SK-N-SH (cell line): ENCODE data around the gene TAPBP. TPM values are rescaled to one million over a fixed set of nuclear protein-coding genes. Genes with fewer than 3 reads are reported as not detected.

ENCODE experiments used
- CTCF ChIA-PET: fragments of 300-600, 350-600 bp; formaldehyde crosslinking; extraction: SDS; loops from one replicate; lab custom pipeline; 2021; lab: Yijun Ruan, JAX
- POLR2A ChIA-PET: fragments of 350-600 bp; sonication (Branson Sonifier 250); formaldehyde crosslinking; extraction: SDS; loops from one replicate; lab custom pipeline; 2020; ENCODE audit warnings: antibody characterized with exemption, inconsistent platforms; lab: Yijun Ruan, JAX
- DNase-seq: peaks from one replicate; pipeline ENCODE4 v3.0.0; 2012
- H2AFZ ChIP-seq: fragments of 200-600 bp; sonication (generic); 2 replicates; pipeline ENCODE4 v1.8.1; 2016; ENCODE audit warnings: antibody characterized with exemption, mild to moderate bottlenecking, low read depth
- H3F3A ChIP-seq: fragments of 200-600 bp; sonication (generic); replicated peaks from 2 replicates; pipeline ENCODE3; 2016; ENCODE audit warnings: antibody characterized with exemption, mild to moderate bottlenecking; ENCODE audit not compliant: insufficient read depth
- H3K27ac ChIP-seq, 2 experiments: fragments of 200-500 bp in 1 of 2; fragments of 200-600 bp in 1 of 2; sonication (Bioruptor generic) in 1 of 2; sonication (generic), shearing (Covaris generic) in 1 of 2; 2 replicates each; pipeline versions ENCODE4 v1.5.1 to v1.6.1; 2014 to 2016; ENCODE audit warnings: low read depth in 2 of 2, inconsistent platforms in 1 of 2, low read length in 1 of 2, mild to moderate bottlenecking in 1 of 2, mixed read lengths in 1 of 2
- H3K27me3 ChIP-seq: fragments of 200-600 bp; sonication (generic), shearing (Covaris generic); 2 replicates; pipeline ENCODE4 v1.6.1; 2016; ENCODE audit warnings: mixed run types; ENCODE audit not compliant: insufficient read depth
- H3K36me3 ChIP-seq, 2 experiments: fragments of 200-500 bp in 1 of 2; fragments of 200-600 bp in 1 of 2; sonication (Bioruptor generic) in 1 of 2; sonication (generic) in 1 of 2; replicated peaks in 1 of 2; 2 replicates each; pipeline versions ENCODE3 to v1.5.1; 2014 to 2016; ENCODE audit warnings: low read length in 1 of 2, mild to moderate bottlenecking in 1 of 2; ENCODE audit not compliant: insufficient read depth in 2 of 2, control insufficient read depth in 1 of 2
- H3K4me1 ChIP-seq, 2 experiments: fragments of 200-500 bp in 1 of 2; fragments of 200-600 bp in 1 of 2; sonication (Bioruptor generic) in 1 of 2; sonication (generic), shearing (Covaris generic) in 1 of 2; 2 replicates each; pipeline versions ENCODE4 v1.5.1 to v1.6.1; 2014 to 2016; ENCODE audit warnings: low read depth in 1 of 2, low read length in 1 of 2, mixed run types in 1 of 2; ENCODE audit not compliant: insufficient read depth in 2 of 2, control insufficient read depth in 1 of 2
- H3K4me2 ChIP-seq: fragments of 200-600 bp; sonication (generic), shearing (Covaris generic); 2 replicates; pipeline ENCODE4 v1.6.1; 2017; ENCODE audit warnings: mixed run types
- H3K4me3 ChIP-seq, 2 experiments: fragments of 200-500 bp in 1 of 2; fragments of 200-600 bp in 1 of 2; sonication (Bioruptor generic) in 1 of 2; sonication (generic), shearing (Covaris generic) in 1 of 2; 2 replicates each; pipeline versions ENCODE4 v1.5.1 to v1.8.1; 2014 to 2016; ENCODE audit warnings: low read depth in 2 of 2, inconsistent platforms in 1 of 2, low read length in 1 of 2, mild to moderate bottlenecking in 1 of 2, mixed read lengths in 1 of 2, moderate library complexity in 1 of 2
- H3K79me2 ChIP-seq: fragments of 200-600 bp; sonication (generic); 2 replicates; pipeline ENCODE4 v1.8.1; 2017; ENCODE audit warnings: mild to moderate bottlenecking; ENCODE audit not compliant: insufficient read depth
- H3K9ac ChIP-seq: fragments of 200-600 bp; sonication (generic); 2 replicates; pipeline ENCODE4 v1.6.1; 2017; ENCODE audit warnings: mixed run types
- H3K9me2 ChIP-seq: fragments of 200-600 bp; sonication (generic); 2 replicates; pipeline ENCODE4 v1.6.1; 2017; ENCODE audit warnings: mixed run types
- H3K9me3 ChIP-seq: fragments of 200-600 bp; sonication (generic); 2 replicates; pipeline ENCODE4 v1.6.1; 2017; ENCODE audit warnings: mixed run types, mild to moderate bottlenecking, moderate library complexity
- H4K20me1 ChIP-seq: fragments of 200-600 bp; sonication (generic); 2 replicates; pipeline ENCODE4 v1.6.1; 2017; ENCODE audit warnings: mild to moderate bottlenecking, mixed run types; ENCODE audit not compliant: insufficient read depth
- CHD2 ChIP-seq: fragments of 150-350 bp; IDR thresholded peaks from 2 replicates; pipeline ENCODE4 v1.6.1; 2018; ENCODE audit warnings: low read length; ENCODE audit not compliant: partially characterized antibody
- EZH2phosphoT487 ChIP-seq: fragments of 200-600 bp; sonication (generic); IDR thresholded peaks from 2 replicates; pipeline ENCODE4 v1.6.1; 2017; ENCODE audit warnings: low read depth, mixed run types, mild to moderate bottlenecking, antibody characterized with exemption, moderate library complexity, borderline replicate concordance
- MXI1 ChIP-seq: IDR thresholded peaks from 2 replicates; pipeline ENCODE4 v1.6.1; 2012; ENCODE audit warnings: mild to moderate bottlenecking, low read depth, low read length, improper control_type of control experiment
- NFIC ChIP-seq: IDR thresholded peaks from 2 replicates; pipeline ENCODE4 v1.4.0; 2012; ENCODE audit warnings: borderline replicate concordance
- POLR2AphosphoS5 ChIP-seq: IDR thresholded peaks from 2 replicates; pipeline ENCODE4 v1.6.1; 2012; ENCODE audit warnings: low read depth, low read length
- RAD21 ChIP-seq: IDR thresholded peaks from 2 replicates; pipeline ENCODE4 v1.6.1; 2012; ENCODE audit warnings: mild to moderate bottlenecking, low read length
- SIN3A ChIP-seq: IDR thresholded peaks from 2 replicates; pipeline ENCODE4 v1.6.1; 2012; ENCODE audit warnings: low read depth, mild to moderate bottlenecking, low read length, moderate library complexity, borderline replicate concordance
- SMC3 ChIP-seq: IDR thresholded peaks from 2 replicates; pipeline ENCODE4 v1.6.1; 2012; ENCODE audit warnings: low read depth, low read length, improper control_type of control experiment
- WGBS: methylation state at CpG from one replicate; pipeline ENCODE4 v1.1.6; 2017; ENCODE audit warnings: low lambda C conversion rate; 5-methylcytosine and 5-hydroxymethylcytosine counted together
- polyA plus RNA-seq, 3 experiments: library from polyadenylated mRNA; depleted of rRNA; stranded (reverse); fragments of >200 nt; gene quantifications; 2 replicates each; pipeline ENCODE4 v1.2.3, GENCODE V29; 2012
- TF ChIP-seq, protein P1 (sequence below): IDR thresholded peaks from 2 replicates; pipeline ENCODE4; 2012
- TF ChIP-seq, protein P2 (sequence below): fragments of 200-600 bp; sonication (generic); IDR thresholded peaks from 2 replicates; pipeline ENCODE4 v1.6.1; 2017; ENCODE audit warnings: antibody characterized with exemption, mild to moderate bottlenecking, moderate library complexity
- TF ChIP-seq, protein P3 (sequence below): IDR thresholded peaks from 2 replicates; pipeline ENCODE4 v1.6.1; 2012; ENCODE audit warnings: mild to moderate bottlenecking, low read depth, low read length, moderate library complexity

Gene TAPBP
- polyA plus RNA-seq, 1 of the 3 experiments (the other 2 are of a cell fraction), result 44.5 TPM

DNA sequence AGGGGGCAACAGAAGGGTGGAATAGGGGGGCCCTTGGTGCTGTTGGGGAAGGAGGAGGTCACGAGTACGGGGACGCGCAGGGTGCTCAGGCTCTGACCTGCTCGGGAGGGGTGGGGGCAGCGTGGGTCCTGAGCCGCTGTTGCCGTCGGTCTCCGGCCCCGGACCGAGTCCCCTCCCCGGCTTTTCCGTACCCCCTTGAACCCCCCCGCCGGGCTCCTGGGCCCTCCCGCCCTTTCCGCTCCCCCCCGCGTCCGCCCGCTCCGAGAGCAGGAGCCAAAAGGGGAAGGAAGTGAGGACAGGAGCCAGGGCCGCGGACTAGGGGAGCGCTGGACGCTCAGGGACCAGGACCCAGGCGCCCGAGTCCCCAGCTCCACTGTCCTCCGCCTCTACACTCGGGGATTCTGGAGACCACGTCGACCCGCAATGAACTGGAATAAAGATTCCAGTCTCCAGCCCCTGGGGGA lies 15.1 kb downstream of the TAPBP start, which contains the start of gene RGL2:
Gene RGL2 (minus strand): TSS at position 170 of the 464 bp plus-strand sequence. CDS start 332 bp downstream, outside the sequence.
- Histone ChIP-seq H4K20me1 (peaks cover 11% of the 10 kb centered on the region; the same call in 1 of the 2 replicates), H3K27me3 (no peaks in the 10 kb centered on the region), H3K4me2 (peak within 1 kb of the TSS; percentile 94), H3K36me3 (peaks cover 17 to 26% of the 10 kb centered on the region in 2 experiments), H3K9me2 (no peaks in the 10 kb centered on the region), H3F3A (peaks cover 22% of the 10 kb centered on the region), H3K27ac (peak within 1 kb of the TSS; percentile 99), H3K9ac (peak within 1 kb of the TSS; percentile 94), H3K4me1 (peaks cover 4 to 13% of the 10 kb centered on the region in 2 experiments; a peak in 1 of 4 replicates), H3K9me3 (no peaks in the 10 kb centered on the region), H2AFZ (peak within 1 kb of the TSS; percentile 40; the same call in 1 of the 2 replicates), H3K79me2 (peaks cover 48% of the 10 kb centered on the region), H3K4me3 (peak within 1 kb of the TSS; percentile 84 to 89)
- CTCF ChIA-PET, result interaction anchor here (0.7 to 2.9 kb wide), 15 partner anchors 8 to 126 kb away, joined by 3 to 30 read pairs (median 5); partner anchors contain the start of genes B3GALT4, PFDN6, RPS18 and TAPBP
- POLR2A ChIA-PET, result interaction anchor here (1.2 to 3.3 kb wide), 9 partner anchors 10 to 327 kb away, joined by 4 to 30 read pairs (median 7); partner anchors contain the start of genes B3GALT4, PFDN6, RING1 and RPS18
- 0% methylated on average over 21 of the region's 34 CpGs for WGBS
- TF ChIP-seq POLR2AphosphoS5 (no peak), NFIC (peak; percentile 25; the same call in 1 of the 2 replicates), CHD2 (no peak), EZH2phosphoT487 (no peak), SMC3 (no peak)
- TF ChIP-seq, protein P1, sequence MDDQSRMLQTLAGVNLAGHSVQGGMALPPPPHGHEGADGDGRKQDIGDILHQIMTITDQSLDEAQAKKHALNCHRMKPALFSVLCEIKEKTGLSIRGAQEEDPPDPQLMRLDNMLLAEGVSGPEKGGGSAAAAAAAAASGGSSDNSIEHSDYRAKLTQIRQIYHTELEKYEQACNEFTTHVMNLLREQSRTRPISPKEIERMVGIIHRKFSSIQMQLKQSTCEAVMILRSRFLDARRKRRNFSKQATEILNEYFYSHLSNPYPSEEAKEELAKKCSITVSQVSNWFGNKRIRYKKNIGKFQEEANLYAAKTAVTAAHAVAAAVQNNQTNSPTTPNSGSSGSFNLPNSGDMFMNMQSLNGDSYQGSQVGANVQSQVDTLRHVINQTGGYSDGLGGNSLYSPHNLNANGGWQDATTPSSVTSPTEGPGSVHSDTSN, result peak; percentile 26; the same call in 1 of the 2 replicates
- DNase-seq, result peak; percentile 78

DNA sequence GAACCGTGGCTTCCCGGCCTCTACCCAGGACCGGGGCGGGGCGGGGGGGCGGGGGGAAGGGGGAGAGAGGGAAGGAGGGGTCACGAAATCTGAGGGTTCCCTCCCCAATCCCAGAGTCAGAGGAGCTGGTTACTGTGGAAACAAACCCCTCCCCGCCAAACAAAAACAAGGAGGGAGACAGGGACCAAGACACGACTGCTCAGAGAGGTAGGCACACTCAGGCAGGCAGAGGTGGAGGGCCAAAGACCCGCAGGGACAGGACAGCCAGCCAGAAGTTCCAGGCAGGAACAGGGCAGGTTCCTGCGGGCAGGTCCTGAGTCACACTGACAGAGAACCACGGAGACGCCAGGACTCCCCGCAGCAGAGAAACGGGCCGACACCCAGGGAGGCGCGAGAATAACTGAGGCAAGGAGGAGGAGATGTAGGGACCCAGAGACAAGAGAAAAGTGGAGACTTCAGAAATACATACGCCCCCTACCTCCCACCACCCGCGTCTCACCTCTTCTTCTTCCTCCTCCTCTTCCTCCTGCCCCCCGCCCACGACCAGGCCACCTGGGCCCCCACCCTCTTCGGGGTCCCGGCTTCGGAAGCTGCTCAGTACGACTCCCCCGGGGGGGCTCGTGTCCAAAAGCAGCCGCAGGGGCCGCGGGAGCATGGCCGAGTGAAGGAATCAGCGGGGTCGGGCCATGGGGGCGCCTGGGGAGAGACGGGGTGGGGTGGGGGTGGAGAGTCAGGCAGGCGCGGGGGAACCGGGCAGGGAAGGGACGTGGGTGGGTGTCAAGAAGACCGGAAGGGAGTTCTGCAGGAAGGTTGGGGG lies 15.7 kb downstream of the TAPBP start:
- CTCF ChIA-PET, result interaction anchor here (1.0 to 3.9 kb wide), 11 partner anchors 9 to 124 kb away, joined by 3 to 30 read pairs (median 7); partner anchors contain the start of genes B3GALT4, PFDN6, RPS18 and TAPBP
- WGBS, result 2% methylated on average over 35 of the region's 42 CpGs
- no peaks in the 10 kb centered on the region for H3K9me2 ChIP-seq
- H3K9ac ChIP-seq, result peak overlapping the region; percentile 94
- peak; percentile 83 for DNase-seq
- H3K4me3 ChIP-seq, result peak overlapping the region; percentile 84 to 89
- peaks cover 11% of the 10 kb centered on the region; the same call in 1 of the 2 replicates for H4K20me1 ChIP-seq
- peaks cover 22% of the 10 kb centered on the region for H3F3A ChIP-seq
- peaks cover 11 to 26% of the 10 kb centered on the region in 2 experiments for H3K36me3 ChIP-seq
- peaks cover 43% of the 10 kb centered on the region for H3K79me2 ChIP-seq
- no peaks in the 10 kb centered on the region for H3K9me3 ChIP-seq
- H3K4me2 ChIP-seq, result peak overlapping the region; percentile 94
- no peak overlapping the region for H2AFZ ChIP-seq
- TF ChIP-seq, protein P2, sequence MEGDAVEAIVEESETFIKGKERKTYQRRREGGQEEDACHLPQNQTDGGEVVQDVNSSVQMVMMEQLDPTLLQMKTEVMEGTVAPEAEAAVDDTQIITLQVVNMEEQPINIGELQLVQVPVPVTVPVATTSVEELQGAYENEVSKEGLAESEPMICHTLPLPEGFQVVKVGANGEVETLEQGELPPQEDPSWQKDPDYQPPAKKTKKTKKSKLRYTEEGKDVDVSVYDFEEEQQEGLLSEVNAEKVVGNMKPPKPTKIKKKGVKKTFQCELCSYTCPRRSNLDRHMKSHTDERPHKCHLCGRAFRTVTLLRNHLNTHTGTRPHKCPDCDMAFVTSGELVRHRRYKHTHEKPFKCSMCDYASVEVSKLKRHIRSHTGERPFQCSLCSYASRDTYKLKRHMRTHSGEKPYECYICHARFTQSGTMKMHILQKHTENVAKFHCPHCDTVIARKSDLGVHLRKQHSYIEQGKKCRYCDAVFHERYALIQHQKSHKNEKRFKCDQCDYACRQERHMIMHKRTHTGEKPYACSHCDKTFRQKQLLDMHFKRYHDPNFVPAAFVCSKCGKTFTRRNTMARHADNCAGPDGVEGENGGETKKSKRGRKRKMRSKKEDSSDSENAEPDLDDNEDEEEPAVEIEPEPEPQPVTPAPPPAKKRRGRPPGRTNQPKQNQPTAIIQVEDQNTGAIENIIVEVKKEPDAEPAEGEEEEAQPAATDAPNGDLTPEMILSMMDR, result peak; percentile 15; the same call in 1 of the 2 replicates
- peak; percentile 68 for TF ChIP-seq POLR2AphosphoS5
- TF ChIP-seq SIN3A, result 0 out of 2 replicates have a peak, but pooled peaks have one; percentile 50
- TF ChIP-seq, protein P3, sequence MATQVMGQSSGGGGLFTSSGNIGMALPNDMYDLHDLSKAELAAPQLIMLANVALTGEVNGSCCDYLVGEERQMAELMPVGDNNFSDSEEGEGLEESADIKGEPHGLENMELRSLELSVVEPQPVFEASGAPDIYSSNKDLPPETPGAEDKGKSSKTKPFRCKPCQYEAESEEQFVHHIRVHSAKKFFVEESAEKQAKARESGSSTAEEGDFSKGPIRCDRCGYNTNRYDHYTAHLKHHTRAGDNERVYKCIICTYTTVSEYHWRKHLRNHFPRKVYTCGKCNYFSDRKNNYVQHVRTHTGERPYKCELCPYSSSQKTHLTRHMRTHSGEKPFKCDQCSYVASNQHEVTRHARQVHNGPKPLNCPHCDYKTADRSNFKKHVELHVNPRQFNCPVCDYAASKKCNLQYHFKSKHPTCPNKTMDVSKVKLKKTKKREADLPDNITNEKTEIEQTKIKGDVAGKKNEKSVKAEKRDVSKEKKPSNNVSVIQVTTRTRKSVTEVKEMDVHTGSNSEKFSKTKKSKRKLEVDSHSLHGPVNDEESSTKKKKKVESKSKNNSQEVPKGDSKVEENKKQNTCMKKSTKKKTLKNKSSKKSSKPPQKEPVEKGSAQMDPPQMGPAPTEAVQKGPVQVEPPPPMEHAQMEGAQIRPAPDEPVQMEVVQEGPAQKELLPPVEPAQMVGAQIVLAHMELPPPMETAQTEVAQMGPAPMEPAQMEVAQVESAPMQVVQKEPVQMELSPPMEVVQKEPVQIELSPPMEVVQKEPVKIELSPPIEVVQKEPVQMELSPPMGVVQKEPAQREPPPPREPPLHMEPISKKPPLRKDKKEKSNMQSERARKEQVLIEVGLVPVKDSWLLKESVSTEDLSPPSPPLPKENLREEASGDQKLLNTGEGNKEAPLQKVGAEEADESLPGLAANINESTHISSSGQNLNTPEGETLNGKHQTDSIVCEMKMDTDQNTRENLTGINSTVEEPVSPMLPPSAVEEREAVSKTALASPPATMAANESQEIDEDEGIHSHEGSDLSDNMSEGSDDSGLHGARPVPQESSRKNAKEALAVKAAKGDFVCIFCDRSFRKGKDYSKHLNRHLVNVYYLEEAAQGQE, result no peak
- no peak for TF ChIP-seq RAD21
- no peak; the same call in none of the 2 replicates for TF ChIP-seq MXI1
- POLR2A ChIA-PET, result interaction anchor here (1.5 to 3.3 kb wide), 4 partner anchors 9 to 47 kb away, joined by 4 to 30 read pairs (median 15); partner anchors contain the start of genes B3GALT4, PFDN6, RPS18 and VPS52
- no peaks in the 10 kb centered on the region for H3K27me3 ChIP-seq
- peaks cover 4 to 13% of the 10 kb centered on the region in 2 experiments; a peak in 1 of 4 replicates for H3K4me1 ChIP-seq
- peak overlapping the region; percentile 99 for H3K27ac ChIP-seq
